Spleen (tissue), 11 donors: ENCODE measurements around the gene FAM131C. TPM values are rescaled to one million over a fixed set of nuclear protein-coding genes. Genes with fewer than 3 reads are reported as not detected.
"Not testable (repeated sequence)": the region's sequence is repeated elsewhere in the genome, so short reads cannot be mapped to it uniquely, and the experiment has no call there.

ENCODE experiments used
- DNase-seq: peaks from one replicate; pipeline ENCODE4 v3.0.0-alpha.2; 2020
- H3K27ac ChIP-seq, 8 donors: fragments of 200-600 bp; sonication (generic) in 7 of 8; 1 replicate in 4 of 8; 2 replicates in 4 of 8; pipeline versions ENCODE4 v1.5.0 to v1.8.0; 2016 to 2021; ENCODE audit warnings: inconsistent platforms in 4 of 8, mild to moderate bottlenecking in 4 of 8, moderate library complexity in 1 of 8
- H3K27me3 ChIP-seq, 7 donors: fragments of 200-600 bp; sonication (generic) in 6 of 7; replicated peaks in 1 of 7; 1 replicate in 4 of 7; 2 replicates in 3 of 7; pipeline versions ENCODE4 v1.5.0 to v1.8.0; 2016 to 2021; ENCODE audit warnings: inconsistent platforms in 3 of 7, mild to moderate bottlenecking in 1 of 7
- H3K36me3 ChIP-seq, 6 donors: fragments of 200-600 bp; sonication (generic) in 5 of 6; 1 replicate in 4 of 6; 2 replicates in 2 of 6; pipeline versions ENCODE4 v1.5.0 to v1.8.0; 2016 to 2021; ENCODE audit warnings: inconsistent platforms in 2 of 6
- H3K4me1 ChIP-seq, 6 donors: fragments of 200-600 bp; sonication (generic) in 5 of 6; 1 replicate in 3 of 6; 2 replicates in 3 of 6; pipeline versions ENCODE4 v1.5.0 to v1.8.0; 2016 to 2021; ENCODE audit warnings: inconsistent platforms in 3 of 6
- H3K4me3 ChIP-seq, 8 donors: fragments of 200-600 bp; sonication (generic) in 7 of 8; 1 replicate in 4 of 8; 2 replicates in 4 of 8; pipeline versions ENCODE4 v1.5.0 to v1.8.0; 2016 to 2021; ENCODE audit warnings: inconsistent platforms in 4 of 8, mild to moderate bottlenecking in 4 of 8, moderate library complexity in 2 of 8
- H3K9me3 ChIP-seq, 8 donors: fragments of 200-600 bp; sonication (generic) in 7 of 8; 1 replicate in 4 of 8; 2 replicates in 4 of 8; pipeline versions ENCODE4 v1.5.0 to v1.8.0; 2016 to 2021; ENCODE audit warnings: inconsistent platforms in 4 of 8
- CTCF ChIP-seq, 11 experiments: fragments of 200-600 bp in 7 of 11; fragments of 450-650 bp in 4 of 11; sonication (generic) in 4 of 11; IDR thresholded peaks in 8 of 11; conservative IDR thresholded peaks in 3 of 11; 1 replicate in 7 of 11; 2 replicates in 4 of 11; pipeline versions ENCODE4 v1.4.0 to v1.8.0; 2016 to 2021; ENCODE audit warnings: antibody characterized with exemption in 11 of 11, inconsistent platforms in 4 of 11, mild to moderate bottlenecking in 1 of 11
- POLR2A ChIP-seq, 3 donors: fragments of 450-650 bp; IDR thresholded peaks; one replicate each; pipeline ENCODE4 v1.5.1; 2017; ENCODE audit warnings: antibody characterized with exemption in 3 of 3, mild to moderate bottlenecking in 1 of 3
- POLR2AphosphoS5 ChIP-seq, 3 donors: sonication (generic); formaldehyde crosslinking; IDR thresholded peaks; one replicate each; pipeline ENCODE4 v1.5.1; 2017; ENCODE audit warnings: antibody characterized with exemption in 3 of 3
- WGBS, 5 donors: extraction: QIAGEN DNeasy Blood & Tissue Kit in 3 of 5; methylation state at CpG; one replicate each; pipeline versions ENCODE4 v1.1.5 to v1.1.7; 2013 to 2018; 5-methylcytosine and 5-hydroxymethylcytosine counted together
- intact Hi-C: fragments of 100-400 bp; cut with DNase I; formaldehyde crosslinking; loops from one replicate; pipeline ENCODE4 v1.15.0; 2023; ENCODE audit warnings: low total_unique reads
- polyA plus RNA-seq, 3 donors: library from polyadenylated mRNA; stranded (reverse); fragments of 200-250 nt; gene quantifications; one replicate each; pipeline ENCODE4 v1.2.1, GENCODE V29; 2013
- total RNA-seq, 7 donors: library from RNA; depleted of rRNA in 3 of 7; stranded (reverse); fragments of >200 nt in 3 of 7; fragmentation: NEBNext Ultra II Directional in 4 of 7; extraction: Animal tissue kit (Norgen Biotek cat#: 25700) in 4 of 7; gene quantifications; one replicate each; pipeline versions ENCODE4 v1.1.0 to v1.2.1, GENCODE V29; 2016 to 2021
- donor health status: healthy with polysubstance abuse.
- donor health status: DM: no; HTN: no; CAD: no; lungs with moderate emphysema.
- donor health status: DM: no; HTN: no; CAD: no.
- donor health status: Bipolar disorder and iron deficiency.
- donor health status: healthy.
- donor health status: DM: no; HTN: no; CAD: no.
- donor health status: DM: yes; HTN: yes; CAD: no.

Gene FAM131C
- total and polyA plus RNA-seq, 10 donors = 0.11 to 0.47 TPM; not detected in 8

GRCh38 chr1:16109571-16109970 lies 36.1 kb upstream of the FAM131C start:
- intact Hi-C loops = no loop called here
- Histone ChIP-seq H3K9me3 (peaks cover 0 to 27% (median 22%) of the 10 kb centered on the region in 8 donors), H3K27ac (no peak overlapping the region), H3K4me3 (no peak overlapping the region), H3K4me1 (peaks cover 0 to 23% (median 5%) of the 10 kb centered on the region in 6 donors), H3K36me3 (no peaks in the 10 kb centered on the region), H3K27me3 (peaks cover 0 to 20% (median 0%) of the 10 kb centered on the region in 7 donors)
- DNase-seq = no peak
- TF ChIP-seq CTCF (IDR thresholded peaks at IDR 0.05 in 8 of 11, conservative IDR thresholded peaks at IDR 0.05 in 3 of 11) = no peak
- no peak for TF ChIP-seq POLR2A (IDR thresholded peaks at IDR 0.05)
- TF ChIP-seq POLR2AphosphoS5 (IDR thresholded peaks at IDR 0.05) = no peak
- WGBS, 5 donors = 33 to 90% (median 77%) methylated on average over 1 of the region's 1 CpG; no CpG with 5 or more reads in 1 of the 5 donors

- H3K4me3 ChIP-seq, H3K27me3 ChIP-seq, DNase-seq, H3K36me3 ChIP-seq, intact Hi-C loops: not testable (repeated sequence)
- WGBS, 5 donors = 51 to 69% (median 60%) methylated on average over 5 of the region's 5 CpGs
- H3K4me1 ChIP-seq = peaks cover 0 to 11% (median 0%) of the 10 kb centered on the region in 6 donors
- H3K27ac ChIP-seq = peak overlapping the region in 1 of 8 donors; percentile 4
- peaks cover 0 to 40% (median 24%) of the 10 kb centered on the region in 8 donors for H3K9me3 ChIP-seq
Observed at GRCh38 chr1:16107039-16107438, 33.6 kb upstream of the FAM131C start.

GRCh38 chr1:16101623-16102022 lies 28.2 kb upstream of the FAM131C start:
- WGBS, 5 donors = 69 to 88% (median 80%) methylated on average over 9 of the region's 9 CpGs
- TF ChIP-seq POLR2A (IDR thresholded peaks at IDR 0.05) = no peak
- Histone ChIP-seq H3K4me1 (peaks cover 0 to 5% (median 0%) of the 10 kb centered on the region in 6 donors), H3K27me3 (no peaks in the 10 kb centered on the region), H3K4me3 (no peak overlapping the region), H3K27ac (no peak overlapping the region), H3K9me3 (peaks cover 0 to 18% (median 2%) of the 10 kb centered on the region in 8 donors), H3K36me3 (no peaks in the 10 kb centered on the region)
- intact Hi-C loops = no loop called here
- DNase-seq = no peak

- H3K36me3 ChIP-seq = no peaks in the 10 kb centered on the region
- H3K4me3 ChIP-seq = no peak overlapping the region
- no peaks in the 10 kb centered on the region for H3K4me1 ChIP-seq
- no peak for DNase-seq
- H3K27me3 ChIP-seq = peaks cover 0 to 12% (median 0%) of the 10 kb centered on the region in 7 donors
- intact Hi-C loops = no loop called here
- no peak overlapping the region for H3K27ac ChIP-seq
- no peak for TF ChIP-seq POLR2A (IDR thresholded peaks at IDR 0.05)
- TF ChIP-seq CTCF (IDR thresholded peaks at IDR 0.05 in 8 of 11, conservative IDR thresholded peaks at IDR 0.05 in 3 of 11) = no peak
- TF ChIP-seq POLR2AphosphoS5 (IDR thresholded peaks at IDR 0.05) = no peak
- 70 to 96% (median 82%) methylated on average over 1 of the region's 1 CpG for WGBS, 5 donors
- peaks cover 0 to 18% (median 2%) of the 10 kb centered on the region in 8 donors for H3K9me3 ChIP-seq
Observed at GRCh38 chr1:16099412-16099811, 26.0 kb upstream of the FAM131C start.

GRCh38 chr1:16095447-16095846 lies 22.0 kb upstream of the FAM131C start:
- intact Hi-C loops = no loop called here
- Histone ChIP-seq H3K27ac (no peak overlapping the region), H3K27me3 (peaks cover 0 to 12% (median 0%) of the 10 kb centered on the region in 7 donors), H3K4me1 (no peaks in the 10 kb centered on the region), H3K9me3 (peaks cover 0 to 4% (median 0%) of the 10 kb centered on the region in 8 donors), H3K4me3 (no peak overlapping the region), H3K36me3 (no peaks in the 10 kb centered on the region)
- TF ChIP-seq POLR2AphosphoS5 (IDR thresholded peaks at IDR 0.05) (no peak), CTCF (IDR thresholded peaks at IDR 0.05 in 8 of 11, conservative IDR thresholded peaks at IDR 0.05 in 3 of 11) (no peak), POLR2A (IDR thresholded peaks at IDR 0.05) (no peak)
- DNase-seq = no peak
- WGBS, 5 donors = 63 to 82% (median 75%) methylated on average over 8 to 9 of the region's 9 CpGs
